22Rv1 (cell line): ENCODE data around the gene PDGFC.

Source experiments
- CTCF ChIP-seq: fragments of 450-650 bp; IDR thresholded peaks from 2 replicates; pipeline ENCODE4 v1.5.1; 2017; ENCODE audit warnings: mild to moderate bottlenecking
- ZFX ChIP-seq: fragments of 450-650 bp; IDR thresholded peaks from 2 replicates; pipeline ENCODE4 v1.6.1; 2017; ENCODE audit warnings: antibody characterized with exemption, borderline replicate concordance

DNA sequence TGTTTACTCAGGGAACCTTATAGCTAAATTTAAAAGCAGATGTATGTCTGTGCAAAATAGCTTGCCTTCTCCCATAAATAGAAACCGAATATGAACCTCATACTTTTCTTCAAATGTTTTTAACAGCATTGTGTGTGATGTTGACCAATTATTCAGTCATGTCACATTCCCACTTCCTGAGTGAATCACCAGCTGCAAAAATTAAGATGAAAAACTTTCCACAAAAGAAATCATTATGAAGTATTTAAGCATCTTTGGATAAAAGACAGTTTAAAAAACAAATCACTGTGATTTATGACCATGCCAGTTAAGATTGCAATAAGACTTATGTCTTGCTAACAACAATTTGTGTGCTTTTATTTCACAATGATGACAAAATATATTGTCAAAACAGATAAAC, 220.1 kb downstream of the PDGFC start:
- TF ChIP-seq CTCF (no peak), ZFX (no peak)
